Stimulated activated memory B cell treated with anti-CD40 and anti-IgM and Interleukin-4, amounts not matched to agents 10 μg/mL and 1 μg/mL and 100 μg/mL, for 72 hours (primary cell): Measurements from ENCODE around the gene SS18L1.
"Not testable (repeated sequence)": the region's sequence is repeated elsewhere in the genome, so short reads cannot be mapped to it uniquely, and the experiment has no call there.

Source experiments
- ATAC-seq: fragments of 150-1000 bp; cut with Tn5 transposase; 2 replicates; pipeline ENCODE4 v1.10.0; 2021
- H3K27ac Mint-ChIP-seq: one replicate; pipeline ENCODE4 v1.8.0; 2022; ENCODE audit warnings: mild to moderate bottlenecking, mixed read lengths
- H3K27me3 Mint-ChIP-seq: one replicate; pipeline ENCODE4 v1.8.0; 2022; ENCODE audit warnings: mixed read lengths
- H3K36me3 Mint-ChIP-seq: one replicate; pipeline ENCODE4 v1.8.0; 2022; ENCODE audit warnings: mixed read lengths
- H3K4me1 Mint-ChIP-seq: one replicate; pipeline ENCODE4 v1.8.0; 2022; ENCODE audit warnings: mixed read lengths
- H3K4me3 Mint-ChIP-seq: one replicate; pipeline ENCODE4 v1.8.0; 2022; ENCODE audit warnings: mild to moderate bottlenecking, moderate library complexity, mixed read lengths
- H3K9me3 Mint-ChIP-seq: one replicate; pipeline ENCODE4 v1.8.0; 2022; ENCODE audit warnings: mixed read lengths

SS18L1 gene

GRCh38 chr20:62141397-62142251 lies 1.9 kb upstream of the SS18L1 start:
- Mint-ChIP-seq H3K9me3 (no peaks in the 10 kb centered on the region), H3K4me1 (peaks cover 57% of the 10 kb centered on the region), H3K36me3 (peaks cover 35% of the 10 kb centered on the region), H3K4me3 (peak overlapping the region; percentile 86), H3K27ac (peak overlapping the region; percentile 85), H3K27me3 (no peaks in the 10 kb centered on the region)
- ATAC-seq = no peak

GRCh38 chr20:62142252-62143080 lies 1.1 kb upstream of the SS18L1 start:
- H3K9me3 Mint-ChIP-seq = no peaks in the 10 kb centered on the region
- peak overlapping the region; percentile 86 for H3K4me3 Mint-ChIP-seq
- H3K4me1 Mint-ChIP-seq = peaks cover 58% of the 10 kb centered on the region
- H3K36me3 Mint-ChIP-seq = peaks cover 27% of the 10 kb centered on the region
- H3K27me3 Mint-ChIP-seq = no peaks in the 10 kb centered on the region
- peak; percentile 44 for ATAC-seq
- H3K27ac Mint-ChIP-seq = peak overlapping the region; percentile 85

DNA sequence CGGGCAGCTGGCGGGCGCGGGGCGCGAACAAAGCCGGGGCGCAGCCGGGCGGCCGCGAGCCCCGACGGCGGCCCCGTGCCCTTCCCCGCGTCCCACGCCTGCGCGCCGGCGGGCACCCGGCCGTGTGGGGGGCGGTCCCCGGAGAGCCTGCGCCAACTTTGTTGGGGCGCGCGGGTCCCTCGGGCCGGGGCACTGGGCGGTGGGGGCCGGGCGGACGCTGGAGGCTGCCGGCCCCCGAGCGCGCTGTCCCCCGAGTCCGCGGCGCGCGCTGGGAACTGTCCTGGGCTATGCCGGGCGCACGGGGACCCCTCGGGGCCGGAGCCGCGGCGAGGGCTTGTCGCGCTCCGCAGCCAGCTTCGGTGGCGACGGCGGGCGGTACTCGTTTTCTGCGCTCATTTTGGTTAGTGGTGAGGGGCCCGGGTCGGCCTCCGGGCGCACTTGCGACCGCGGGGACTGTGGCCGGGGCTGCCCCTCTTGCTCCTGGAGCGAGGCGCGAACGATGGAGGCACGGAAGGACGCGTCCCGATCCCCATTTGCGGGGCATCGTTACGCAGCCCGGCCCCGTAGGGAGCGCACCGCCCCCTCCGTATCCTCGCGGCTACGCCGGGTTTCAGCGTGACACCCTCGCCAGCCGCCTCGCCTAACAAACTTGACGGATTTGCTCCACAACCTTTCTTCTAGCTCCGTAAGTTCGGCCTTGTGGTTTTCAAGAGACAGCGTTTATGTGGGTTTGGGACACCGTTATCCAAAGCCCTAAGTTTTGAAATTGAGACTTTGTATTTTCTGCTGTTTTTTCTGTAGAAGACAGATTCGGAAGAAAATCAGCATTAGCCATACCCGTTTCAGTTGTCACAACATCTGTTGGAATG lies 622 bp downstream of the SS18L1 start:
- Mint-ChIP-seq H3K27ac (peak overlapping the region; percentile 85), H3K27me3 (no peaks in the 10 kb centered on the region), H3K4me3 (peak overlapping the region; percentile 78), H3K4me1 (peaks cover 61% of the 10 kb centered on the region), H3K9me3 (no peaks in the 10 kb centered on the region), H3K36me3 (peaks cover 15% of the 10 kb centered on the region)
- peak; percentile 4 for ATAC-seq

DNA sequence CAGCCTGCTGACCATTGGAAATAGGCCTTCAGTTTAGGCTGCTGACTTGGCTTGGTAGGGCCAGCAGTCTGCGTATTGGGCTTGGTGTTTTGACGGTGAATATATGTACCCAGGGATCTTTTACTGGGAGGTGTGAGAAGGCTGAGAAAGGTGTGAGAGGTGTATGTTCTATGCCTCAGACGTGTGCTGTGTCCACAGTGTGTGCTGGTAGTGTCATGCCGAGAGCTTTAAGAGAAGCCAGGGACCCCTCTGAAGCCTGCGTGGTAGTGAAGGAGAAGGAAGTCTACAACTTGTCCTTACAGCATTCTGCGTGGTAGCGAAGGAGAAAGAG lies 2.1 kb downstream of the SS18L1 start:
- H3K36me3 Mint-ChIP-seq = peaks cover 4% of the 10 kb centered on the region
- H3K9me3 Mint-ChIP-seq = no peaks in the 10 kb centered on the region
- no peak overlapping the region for H3K27ac Mint-ChIP-seq
- no peak overlapping the region for H3K4me3 Mint-ChIP-seq
- no peak for ATAC-seq
- peaks cover 61% of the 10 kb centered on the region for H3K4me1 Mint-ChIP-seq
- no peaks in the 10 kb centered on the region for H3K27me3 Mint-ChIP-seq

DNA sequence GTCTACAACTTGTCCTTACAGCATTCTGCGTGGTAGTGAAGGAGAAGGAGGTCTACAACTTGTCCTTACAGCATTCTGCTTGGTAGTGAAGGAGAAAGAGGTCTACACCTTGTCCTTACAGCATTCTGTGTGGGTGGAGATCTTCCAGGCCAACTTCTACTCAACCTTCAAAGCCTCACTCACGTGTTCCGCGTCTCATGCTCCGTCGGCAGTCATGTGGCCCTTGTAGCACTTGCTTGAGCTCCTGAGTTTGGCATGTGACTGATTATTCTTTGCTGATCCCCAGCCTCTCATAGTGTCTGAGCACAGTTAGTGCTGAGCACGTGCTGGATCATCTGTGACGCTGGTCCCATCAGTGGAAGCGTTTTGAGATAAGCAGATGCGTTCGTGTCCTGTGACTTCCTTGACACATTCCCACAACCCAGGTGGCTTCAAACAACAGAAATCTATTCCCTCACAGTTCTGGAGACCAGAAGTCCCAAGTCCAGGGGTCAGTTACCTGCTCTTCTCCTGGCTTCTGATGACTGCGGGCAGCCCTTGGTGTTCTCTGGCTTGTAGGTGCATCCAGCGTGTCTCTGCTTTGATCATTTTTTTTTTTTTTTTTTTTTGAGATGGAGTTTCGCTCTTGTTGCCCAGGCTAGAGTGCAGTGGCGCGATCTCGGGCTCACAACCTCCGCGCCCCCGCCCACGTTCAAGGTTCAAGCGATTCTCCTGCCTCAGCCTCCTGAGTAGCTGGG lies 2.6 kb downstream of the SS18L1 start:
- no peak for ATAC-seq
- Mint-ChIP-seq H3K27me3 (no peaks in the 10 kb centered on the region), H3K4me1 (peaks cover 55% of the 10 kb centered on the region), H3K4me3 (no peak overlapping the region), H3K36me3 (no peaks in the 10 kb centered on the region), H3K27ac (no peak overlapping the region), H3K9me3 (no peaks in the 10 kb centered on the region)

DNA sequence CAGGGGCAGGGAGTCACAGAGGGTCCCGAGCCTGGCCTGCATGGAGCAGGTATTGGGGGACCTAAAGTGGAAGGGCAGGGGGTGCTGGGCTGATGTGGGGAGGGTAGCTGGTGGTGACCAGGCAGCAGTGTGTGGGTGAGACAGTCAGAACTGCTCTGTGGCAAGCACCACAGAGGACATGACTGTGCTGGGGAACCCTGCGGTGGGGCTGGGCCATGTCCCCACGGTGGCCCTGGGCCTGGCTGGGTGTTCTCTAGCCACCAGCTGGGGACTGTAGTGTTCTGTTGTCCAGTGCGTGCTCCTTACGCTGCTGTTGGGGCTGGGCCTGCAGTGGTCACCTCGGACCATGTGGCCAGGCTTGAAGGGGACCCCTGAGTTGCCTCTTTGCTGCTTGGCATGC lies 3.6 kb downstream of the SS18L1 start:
- Mint-ChIP-seq H3K27ac (no peak overlapping the region), H3K4me1 (peaks cover 46% of the 10 kb centered on the region), H3K27me3 (no peaks in the 10 kb centered on the region), H3K36me3 (peaks cover 6% of the 10 kb centered on the region), H3K4me3 (no peak overlapping the region), H3K9me3 (no peaks in the 10 kb centered on the region)
- no peak for ATAC-seq

DNA sequence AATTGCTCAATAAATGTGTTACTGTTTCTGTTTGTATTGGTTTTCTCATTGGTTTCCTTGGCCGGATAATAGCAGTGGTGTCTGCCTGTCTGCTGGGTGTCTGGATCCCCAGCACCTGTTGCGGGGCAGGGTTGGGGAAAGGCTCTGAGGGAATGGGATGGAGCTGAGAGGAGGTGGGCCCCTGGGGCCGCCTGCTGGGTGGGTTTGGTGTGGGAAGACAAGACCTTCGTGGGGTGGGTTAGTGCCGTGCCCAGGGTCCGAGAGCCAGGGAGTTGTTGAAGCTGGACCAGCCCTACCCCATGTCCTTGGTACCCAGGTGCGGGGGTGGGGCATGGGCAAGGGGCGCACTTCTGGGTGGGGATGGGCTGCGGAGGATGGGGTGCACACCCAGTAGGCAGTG lies 4.0 kb downstream of the SS18L1 start:
- no peak overlapping the region for H3K4me3 Mint-ChIP-seq
- peaks cover 44% of the 10 kb centered on the region for H3K4me1 Mint-ChIP-seq
- no peak overlapping the region for H3K27ac Mint-ChIP-seq
- no peaks in the 10 kb centered on the region for H3K9me3 Mint-ChIP-seq
- peaks cover 10% of the 10 kb centered on the region for H3K36me3 Mint-ChIP-seq
- no peak for ATAC-seq
- H3K27me3 Mint-ChIP-seq = no peaks in the 10 kb centered on the region

- not testable (repeated sequence) for H3K27ac Mint-ChIP-seq, H3K4me3 Mint-ChIP-seq, H3K9me3 Mint-ChIP-seq, H3K27me3 Mint-ChIP-seq, ATAC-seq
- peaks cover 19% of the 10 kb centered on the region for H3K36me3 Mint-ChIP-seq
- peaks cover 44% of the 10 kb centered on the region for H3K4me1 Mint-ChIP-seq
These were observed 4.8 kb downstream of the SS18L1 start for GRCh38 chr20:62148383-62148782.

- Mint-ChIP-seq H3K4me3 (no peak overlapping the region), H3K4me1 (peaks cover 44% of the 10 kb centered on the region), H3K36me3 (peaks cover 24% of the 10 kb centered on the region), H3K27me3 (no peaks in the 10 kb centered on the region), H3K9me3 (peaks cover 10% of the 10 kb centered on the region), H3K27ac (no peak overlapping the region)
- no peak for ATAC-seq
These were observed 5.3 kb downstream of the SS18L1 start for GRCh38 chr20:62148908-62149314.

DNA sequence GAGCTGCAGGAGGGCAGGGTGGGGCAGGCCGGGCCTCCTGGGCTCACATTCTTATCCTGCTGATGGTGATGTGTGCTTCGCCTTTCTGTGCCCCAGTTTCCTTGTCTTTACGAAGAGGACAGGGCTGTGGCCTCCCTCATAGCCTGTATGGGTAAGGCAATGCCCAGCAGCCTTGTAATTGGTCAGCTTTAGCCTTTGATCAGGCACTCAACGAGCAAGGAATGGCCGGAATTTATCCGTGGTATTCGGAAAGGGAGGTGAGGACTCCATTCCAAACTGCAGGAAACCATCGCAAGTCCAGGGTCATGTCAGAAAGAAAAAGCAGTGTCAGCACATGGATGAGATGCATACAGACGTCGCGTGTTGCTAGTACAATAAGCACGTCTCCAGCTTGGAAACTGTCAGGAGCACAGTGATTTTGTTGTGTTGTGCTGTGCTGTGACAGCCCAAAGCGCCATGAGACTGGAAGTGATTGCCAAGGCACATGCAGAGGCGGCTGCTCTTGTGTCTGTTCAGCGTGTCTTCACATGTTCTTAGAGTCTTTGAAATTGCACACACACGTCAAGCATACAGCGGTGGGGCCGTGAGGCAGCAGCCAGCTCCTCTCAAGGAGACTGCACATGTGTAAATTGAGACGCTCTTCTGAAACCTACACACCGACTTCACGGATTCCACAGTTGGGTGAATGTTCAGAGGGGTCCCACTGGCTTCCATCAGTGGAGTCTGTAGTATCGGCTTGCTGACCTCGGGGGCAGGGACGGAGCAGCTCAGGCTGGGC lies 6.2 kb downstream of the SS18L1 start:
- no peak for ATAC-seq
- no peak overlapping the region for H3K27ac Mint-ChIP-seq
- H3K4me1 Mint-ChIP-seq = peaks cover 42% of the 10 kb centered on the region

DNA sequence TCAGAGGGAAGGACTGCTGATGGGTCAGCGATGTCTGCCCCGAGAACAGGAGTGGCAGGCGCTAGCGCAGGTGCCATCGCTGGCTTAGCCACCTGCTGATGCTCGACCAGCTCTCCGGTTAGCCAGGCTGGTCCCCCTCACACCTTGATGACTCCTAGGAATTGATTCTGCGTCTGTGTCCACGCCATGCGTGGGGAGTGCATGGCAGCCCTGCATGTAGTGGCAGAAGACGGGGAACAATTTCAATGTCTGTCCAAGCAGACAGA lies 6.7 kb downstream of the SS18L1 start:
- peaks cover 36% of the 10 kb centered on the region for H3K36me3 Mint-ChIP-seq

More for the DNA sequence above, 6.2 kb downstream of the SS18L1 start:
- H3K36me3 Mint-ChIP-seq = peaks cover 32% of the 10 kb centered on the region
- no peaks in the 10 kb centered on the region for H3K27me3 Mint-ChIP-seq
- H3K4me3 Mint-ChIP-seq = no peak overlapping the region
- H3K9me3 Mint-ChIP-seq = peaks cover 11% of the 10 kb centered on the region

DNA sequence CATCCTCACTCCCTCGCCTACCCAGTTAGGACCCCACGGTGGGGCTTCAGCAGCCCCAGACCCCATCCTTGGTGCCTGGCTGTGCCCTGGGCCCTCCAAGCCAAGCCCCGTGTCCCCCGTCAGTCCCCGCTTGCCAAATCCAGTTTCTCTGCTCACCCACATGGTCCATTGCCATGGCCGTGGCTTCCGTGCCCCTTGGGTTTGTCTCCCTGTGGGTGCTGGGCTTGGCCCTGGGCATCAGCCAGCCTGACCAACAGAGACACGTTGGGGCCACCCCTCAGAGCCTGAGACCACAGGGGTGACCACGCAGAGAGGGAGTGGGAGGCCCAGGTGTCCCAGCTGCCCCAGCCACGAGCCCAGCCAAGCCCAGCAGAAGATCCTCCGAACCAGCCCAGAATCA lies 7.7 kb downstream of the SS18L1 start:
- Mint-ChIP-seq H3K9me3 (peaks cover 11% of the 10 kb centered on the region), H3K36me3 (peaks cover 43% of the 10 kb centered on the region), H3K4me3 (no peak overlapping the region), H3K27ac (no peak overlapping the region), H3K27me3 (no peaks in the 10 kb centered on the region), H3K4me1 (peaks cover 40% of the 10 kb centered on the region)
- ATAC-seq = peak; percentile 18

More for the DNA sequence above, 6.7 kb downstream of the SS18L1 start:
- peaks cover 40% of the 10 kb centered on the region for H3K4me1 Mint-ChIP-seq
- ATAC-seq = no peak
- H3K9me3 Mint-ChIP-seq = peaks cover 11% of the 10 kb centered on the region
- no peak overlapping the region for H3K4me3 Mint-ChIP-seq
- no peak overlapping the region for H3K27ac Mint-ChIP-seq
- H3K27me3 Mint-ChIP-seq = no peaks in the 10 kb centered on the region

GRCh38 chr20:62151835-62152364 lies 8.3 kb downstream of the SS18L1 start:
- Mint-ChIP-seq H3K4me3 (no peak overlapping the region), H3K27me3 (no peaks in the 10 kb centered on the region), H3K4me1 (peaks cover 45% of the 10 kb centered on the region), H3K36me3 (peaks cover 43% of the 10 kb centered on the region), H3K9me3 (peaks cover 11% of the 10 kb centered on the region), H3K27ac (no peak overlapping the region)
- no peak for ATAC-seq
